Right hindlimb (tissue), 1 donor: Measurements from ENCODE around the gene GALNT14.

Experiments used
- DNase-seq: peaks from one replicate; pipeline ENCODE4 v3.0.0-alpha.2; 2018

The GALNT14 gene

GRCh38 chr2:31083234-31083993, 54.8 kb downstream of the GALNT14 start:
- no peak for DNase-seq

GRCh38 chr2:31082002-31082401, 56.2 kb downstream of the GALNT14 start:
- no peak for DNase-seq

GRCh38 chr2:31081492-31081891, 56.7 kb downstream of the GALNT14 start:
- no peak for DNase-seq

GRCh38 chr2:31080361-31080760, 57.9 kb downstream of the GALNT14 start:
- DNase-seq = no peak

- no peak for DNase-seq
Measured at GRCh38 chr2:31079665-31080064, 58.6 kb downstream of the GALNT14 start.

GRCh38 chr2:31078579-31079105, 59.6 kb downstream of the GALNT14 start:
- DNase-seq = no peak

GRCh38 chr2:31078011-31078410, 60.2 kb downstream of the GALNT14 start:
- no peak for DNase-seq

- DNase-seq = no peak
Measured at GRCh38 chr2:31075941-31076590, 62.2 kb downstream of the GALNT14 start.

- no peak for DNase-seq
Measured at GRCh38 chr2:31075431-31075830, 62.8 kb downstream of the GALNT14 start.

GRCh38 chr2:31071741-31072140, 66.5 kb downstream of the GALNT14 start:
- DNase-seq = no peak

- no peak for DNase-seq
Measured at GRCh38 chr2:31070339-31071125, 67.7 kb downstream of the GALNT14 start.

GRCh38 chr2:31069643-31070325, 68.5 kb downstream of the GALNT14 start:
- DNase-seq = no peak

- DNase-seq = no peak
Measured at GRCh38 chr2:31067259-31067658, 71.0 kb downstream of the GALNT14 start.

- DNase-seq = no peak
Measured at GRCh38 chr2:31066551-31066950, 71.7 kb downstream of the GALNT14 start.

GRCh38 chr2:31066086-31066485, 72.2 kb downstream of the GALNT14 start:
- DNase-seq = no peak

GRCh38 chr2:31065356-31065755, 72.9 kb downstream of the GALNT14 start:
- DNase-seq = no peak

GRCh38 chr2:31060397-31060796, 77.8 kb downstream of the GALNT14 start:
- DNase-seq = no peak

- DNase-seq = no peak
Measured at GRCh38 chr2:31058096-31059035, 79.9 kb downstream of the GALNT14 start.

- DNase-seq = no peak
Measured at GRCh38 chr2:31057691-31058090, 80.5 kb downstream of the GALNT14 start.

- DNase-seq = no peak
Measured at GRCh38 chr2:31055938-31056337, 82.3 kb downstream of the GALNT14 start.

GRCh38 chr2:31054842-31055388, 83.3 kb downstream of the GALNT14 start:
- DNase-seq = no peak
